Activated B cell treated with CpG ODN at 0.5 μM for 24 hours (primary cell): ENCODE data around the gene ACAD11. TPM values are rescaled to one million over a fixed set of nuclear protein-coding genes. Genes with fewer than 3 reads are reported as not detected.
A peak's percentile ranks its signal among the peaks of the same experiment; 100 is the strongest.

Source experiments
- ATAC-seq: fragments of 200-7000 bp; cut with Tn5 transposase; one replicate; pipeline ENCODE4 v1.10.0; 2021; ENCODE audit warnings: low read depth, mild to moderate bottlenecking, moderate library complexity
- CTCF ChIA-PET: fragments of 350-600 bp; sonication (Branson Sonifier 250); formaldehyde crosslinking; loops from one replicate; lab custom pipeline; 2021; ENCODE audit warnings: antibody characterized with exemption; lab: Charles Lee
- POLR2A ChIA-PET: fragments of 350-600 bp; sonication (Branson Sonifier 250); formaldehyde crosslinking; loops from one replicate; lab custom pipeline; 2021; ENCODE audit warnings: antibody characterized with exemption; lab: Charles Lee
- DNase-seq: peaks from one replicate; pipeline ENCODE4 v3.0.0; 2022
- H3K27ac Mint-ChIP-seq: one replicate; pipeline ENCODE4 v1.8.0; 2020; ENCODE audit warnings: mixed read lengths
- H3K27me3 Mint-ChIP-seq: one replicate; pipeline ENCODE4 v1.8.0; 2021; ENCODE audit warnings: mixed read lengths
- H3K36me3 Mint-ChIP-seq: one replicate; pipeline ENCODE4 v1.8.0; 2021; ENCODE audit warnings: low read depth, mixed read lengths
- H3K4me1 Mint-ChIP-seq: one replicate; pipeline ENCODE4 v1.8.0; 2021; ENCODE audit warnings: mixed read lengths
- H3K4me3 Mint-ChIP-seq: one replicate; pipeline ENCODE4 v1.8.0; 2020; ENCODE audit warnings: mild to moderate bottlenecking, mixed read lengths
- H3K9me3 Mint-ChIP-seq: one replicate; pipeline ENCODE4 v1.8.0; 2020; ENCODE audit warnings: mixed read lengths
- intact Hi-C: fragments of 100-400 bp; cut with micrococcal nuclease; formaldehyde crosslinking; loops from one replicate; pipeline ENCODE4 v1.15.1; 2024
- total RNA-seq: library from RNA; stranded (reverse); gene quantifications from 2 replicates; pipeline ENCODE4 v1.2.3, GENCODE V29; 2022
- TF ChIP-seq, protein P1 (sequence below): fragments of 200-600 bp; IDR thresholded peaks from one replicate; pipeline ENCODE4 v1.8.0; 2022; ENCODE audit warnings: antibody characterized with exemption, mild to moderate bottlenecking

The ACAD11 gene
- 16.4 and 24.0 TPM in 2 replicates for total RNA-seq

- H3K27ac Mint-ChIP-seq: peak within 1 kb of the TSS; percentile 93
Observed at GRCh38 chr3:132659365-132660051, at the start of gene ACAD11. TSS of gene ACAD11 (minus strand) at chr3:132659809. CDS start at chr3:132659751, 58 bp downstream.

DNA sequence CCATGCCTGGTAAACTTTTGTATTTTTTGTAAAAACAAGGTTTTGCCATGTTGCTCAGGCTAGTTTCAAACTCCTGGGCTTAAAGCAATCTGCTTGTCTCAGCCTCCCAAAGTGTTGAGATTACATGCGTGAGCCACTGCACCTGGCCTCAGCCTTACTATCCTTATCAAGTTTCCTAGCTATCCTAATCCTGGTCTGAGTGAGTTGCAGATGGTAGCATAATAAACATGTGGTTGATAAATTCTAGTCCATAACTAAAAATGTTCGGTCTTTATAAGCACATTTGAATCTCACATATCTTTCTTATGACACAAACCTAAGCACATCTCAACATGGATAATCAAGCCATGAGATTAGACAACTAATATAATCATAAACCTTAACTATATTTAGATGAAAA is 44.1 kb upstream of the ACAD11 start:
- no peak for DNase-seq
- intact Hi-C loops: no loop called here
- no peaks in the 10 kb centered on the region for H3K4me1 Mint-ChIP-seq
- TF ChIP-seq, protein P1, sequence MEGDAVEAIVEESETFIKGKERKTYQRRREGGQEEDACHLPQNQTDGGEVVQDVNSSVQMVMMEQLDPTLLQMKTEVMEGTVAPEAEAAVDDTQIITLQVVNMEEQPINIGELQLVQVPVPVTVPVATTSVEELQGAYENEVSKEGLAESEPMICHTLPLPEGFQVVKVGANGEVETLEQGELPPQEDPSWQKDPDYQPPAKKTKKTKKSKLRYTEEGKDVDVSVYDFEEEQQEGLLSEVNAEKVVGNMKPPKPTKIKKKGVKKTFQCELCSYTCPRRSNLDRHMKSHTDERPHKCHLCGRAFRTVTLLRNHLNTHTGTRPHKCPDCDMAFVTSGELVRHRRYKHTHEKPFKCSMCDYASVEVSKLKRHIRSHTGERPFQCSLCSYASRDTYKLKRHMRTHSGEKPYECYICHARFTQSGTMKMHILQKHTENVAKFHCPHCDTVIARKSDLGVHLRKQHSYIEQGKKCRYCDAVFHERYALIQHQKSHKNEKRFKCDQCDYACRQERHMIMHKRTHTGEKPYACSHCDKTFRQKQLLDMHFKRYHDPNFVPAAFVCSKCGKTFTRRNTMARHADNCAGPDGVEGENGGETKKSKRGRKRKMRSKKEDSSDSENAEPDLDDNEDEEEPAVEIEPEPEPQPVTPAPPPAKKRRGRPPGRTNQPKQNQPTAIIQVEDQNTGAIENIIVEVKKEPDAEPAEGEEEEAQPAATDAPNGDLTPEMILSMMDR: no peak
- ChIA-PET CTCF (no interaction called here), POLR2A (no interaction called here)
- ATAC-seq: no peak
- no peak overlapping the region for H3K4me3 Mint-ChIP-seq
- peaks cover 67% of the 10 kb centered on the region for H3K36me3 Mint-ChIP-seq
- no peaks in the 10 kb centered on the region for H3K9me3 Mint-ChIP-seq
- H3K27me3 Mint-ChIP-seq: no peaks in the 10 kb centered on the region
- H3K27ac Mint-ChIP-seq: no peak overlapping the region

More at GRCh38 chr3:132659365-132660051, at the start of gene ACAD11:
- DNase-seq (peak; percentile 55), ATAC-seq (peak; percentile 74)
- Mint-ChIP-seq H3K27me3 (no peaks in the 10 kb centered on the region), H3K4me3 (peak within 1 kb of the TSS; percentile 97), H3K36me3 (peaks cover 10% of the 10 kb centered on the region), H3K9me3 (no peaks in the 10 kb centered on the region), H3K4me1 (peaks cover 35% of the 10 kb centered on the region)
- intact Hi-C loops: loop anchor here (1.0 to 10.0 kb wide), 9 partner anchors 63 to 1827 kb away; partner anchors contain the start of genes CDV3, CEP63, DNAJC13 and NPHP3
- TF ChIP-seq, protein P1: no peak
- ChIA-PET POLR2A (interaction anchor here (1.1 to 1.7 kb wide), 3 partner anchors 10 to 914 kb away, joined by 3 to 6 read pairs (median 3); partner anchors contain the start of gene CDV3), CTCF (interaction anchor here (1.0 to 1.6 kb wide), 2 partner anchors 17 to 67 kb away, joined by 3 to 4 read pairs; no protein-coding TSS in a partner anchor)

DNA sequence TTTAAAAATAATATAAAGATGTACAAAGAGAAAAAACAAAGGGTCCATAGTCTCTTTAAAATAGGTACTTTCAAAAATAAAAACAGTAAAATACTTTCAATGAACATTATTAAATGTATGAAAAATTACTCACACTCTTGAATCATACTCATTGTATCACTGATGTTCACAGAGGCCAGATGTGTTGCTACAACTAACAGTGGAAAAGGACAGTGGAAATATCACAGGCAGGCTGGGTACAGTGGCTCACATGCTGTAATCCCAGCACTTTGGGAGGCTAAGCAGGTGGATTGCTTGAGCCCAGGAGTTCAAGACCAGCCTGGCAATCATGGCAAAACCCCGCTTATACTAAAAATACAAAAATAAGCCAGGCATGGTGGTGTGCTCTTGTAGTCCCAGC is 35.8 kb upstream of the ACAD11 start:
- H3K4me3 Mint-ChIP-seq: no peak overlapping the region
- H3K27me3 Mint-ChIP-seq: no peaks in the 10 kb centered on the region
- no peak for DNase-seq
- ChIA-PET CTCF (no interaction called here), POLR2A (no interaction called here)
- TF ChIP-seq, protein P1: no peak
- H3K9me3 Mint-ChIP-seq: no peaks in the 10 kb centered on the region
- intact Hi-C loops: no loop called here
- no peak overlapping the region for H3K27ac Mint-ChIP-seq
- H3K36me3 Mint-ChIP-seq: peaks cover 57% of the 10 kb centered on the region
- no peaks in the 10 kb centered on the region for H3K4me1 Mint-ChIP-seq
- ATAC-seq: no peak

GRCh38 chr3:132694991-132695390 is 35.4 kb upstream of the ACAD11 start:
- Mint-ChIP-seq H3K4me3 (no peak overlapping the region), H3K27me3 (no peaks in the 10 kb centered on the region), H3K4me1 (no peaks in the 10 kb centered on the region), H3K27ac (no peak overlapping the region), H3K36me3 (peaks cover 56% of the 10 kb centered on the region), H3K9me3 (no peaks in the 10 kb centered on the region)
- DNase-seq (no peak), ATAC-seq (no peak)
- intact Hi-C loops: no loop called here
- ChIA-PET CTCF (no interaction called here), POLR2A (no interaction called here)
- TF ChIP-seq, protein P1: no peak

DNA sequence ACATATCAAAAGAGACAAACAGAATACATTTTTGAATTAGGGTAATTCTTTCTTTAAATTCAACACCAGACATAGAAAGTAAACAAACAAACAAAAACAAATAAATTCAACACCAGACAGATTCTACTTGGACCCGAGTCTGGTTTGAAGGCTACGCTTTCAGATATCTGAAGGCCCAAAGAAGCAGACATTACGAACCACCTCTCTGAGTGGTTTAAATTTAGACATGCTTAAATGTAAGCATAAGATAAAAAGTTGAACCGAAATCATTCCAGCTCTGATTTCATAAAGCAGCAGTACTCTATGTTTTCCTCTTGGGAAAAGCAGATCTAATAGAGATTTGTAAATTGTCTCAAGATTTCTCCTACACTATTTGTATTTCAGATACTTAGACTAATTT is 30.4 kb upstream of the ACAD11 start:
- no peaks in the 10 kb centered on the region for H3K9me3 Mint-ChIP-seq
- no peak overlapping the region for H3K27ac Mint-ChIP-seq
- peaks cover 56% of the 10 kb centered on the region for H3K36me3 Mint-ChIP-seq
- H3K4me3 Mint-ChIP-seq: no peak overlapping the region
- DNase-seq (no peak), ATAC-seq (no peak)
- no peaks in the 10 kb centered on the region for H3K4me1 Mint-ChIP-seq
- intact Hi-C loops: no loop called here
- H3K27me3 Mint-ChIP-seq: no peaks in the 10 kb centered on the region
- TF ChIP-seq, protein P1: no peak
- ChIA-PET CTCF (no interaction called here), POLR2A (no interaction called here)
